Globus pallidus (tissue), 1 donor: Measurements from ENCODE around the gene FBXL17.

ENCODE experiments used
- DNase-seq: peaks from one replicate; pipeline ENCODE4 v3.0.0-alpha.2; 2015; ENCODE audit warnings: low spot score

The FBXL17 gene

GRCh38 chr5:108093186-108093585, 288.7 kb downstream of the FBXL17 start:
- DNase-seq: no peak

GRCh38 chr5:108090946-108091345, 291.0 kb downstream of the FBXL17 start:
- no peak for DNase-seq

- no peak for DNase-seq
Measured at GRCh38 chr5:108084105-108084504, 297.8 kb downstream of the FBXL17 start.

GRCh38 chr5:108083232-108083631, 298.7 kb downstream of the FBXL17 start:
- DNase-seq: no peak

GRCh38 chr5:108081707-108082106, 300.2 kb downstream of the FBXL17 start:
- no peak for DNase-seq

- no peak for DNase-seq
Measured at GRCh38 chr5:108079753-108080152, 302.1 kb downstream of the FBXL17 start.

GRCh38 chr5:108078882-108079281, 303.0 kb downstream of the FBXL17 start:
- no peak for DNase-seq

GRCh38 chr5:108078345-108078744, 303.6 kb downstream of the FBXL17 start:
- DNase-seq: no peak

GRCh38 chr5:108074626-108075025, 307.3 kb downstream of the FBXL17 start:
- DNase-seq: no peak

GRCh38 chr5:108064302-108064701, 317.6 kb downstream of the FBXL17 start:
- no peak for DNase-seq

GRCh38 chr5:108061941-108062340, 320.0 kb downstream of the FBXL17 start:
- DNase-seq: no peak

GRCh38 chr5:108060340-108060739, 321.6 kb downstream of the FBXL17 start:
- DNase-seq: no peak

- DNase-seq: no peak
Measured at GRCh38 chr5:108059334-108059733, 322.6 kb downstream of the FBXL17 start.

GRCh38 chr5:108054349-108054748, 327.5 kb downstream of the FBXL17 start:
- DNase-seq: no peak

- DNase-seq: no peak
Measured at GRCh38 chr5:108046955-108047670, 334.8 kb downstream of the FBXL17 start.

GRCh38 chr5:108036482-108036881, 345.4 kb downstream of the FBXL17 start:
- no peak for DNase-seq

- no peak for DNase-seq
Measured at GRCh38 chr5:108028883-108029282, 353.0 kb downstream of the FBXL17 start.

- DNase-seq: no peak
Measured at GRCh38 chr5:108028412-108028811, 353.5 kb downstream of the FBXL17 start.

- DNase-seq: no peak
Measured at GRCh38 chr5:108025957-108026356, 355.9 kb downstream of the FBXL17 start.

- DNase-seq: no peak
Measured at GRCh38 chr5:108024986-108025385, 356.9 kb downstream of the FBXL17 start.

- no peak for DNase-seq
Measured at GRCh38 chr5:108016101-108016500, 365.8 kb downstream of the FBXL17 start.

GRCh38 chr5:108006791-108007190, 375.1 kb downstream of the FBXL17 start:
- no peak for DNase-seq

- DNase-seq: peak; percentile 10
Measured at GRCh38 chr5:108003178-108003577, 378.7 kb downstream of the FBXL17 start.

GRCh38 chr5:108001222-108001621, 380.7 kb downstream of the FBXL17 start:
- DNase-seq: no peak
